ENCODE measurements around the gene STXBP6. TPM values are rescaled to one million over a fixed set of nuclear protein-coding genes. Genes with fewer than 3 reads are reported as not detected.
"Not testable (repeated sequence)": the region's sequence is repeated elsewhere in the genome, so short reads cannot be mapped to it uniquely, and the experiment has no call there.

STXBP6 gene
- total RNA-seq, 1 donor from 2014 or later, result not detected

DNA sequence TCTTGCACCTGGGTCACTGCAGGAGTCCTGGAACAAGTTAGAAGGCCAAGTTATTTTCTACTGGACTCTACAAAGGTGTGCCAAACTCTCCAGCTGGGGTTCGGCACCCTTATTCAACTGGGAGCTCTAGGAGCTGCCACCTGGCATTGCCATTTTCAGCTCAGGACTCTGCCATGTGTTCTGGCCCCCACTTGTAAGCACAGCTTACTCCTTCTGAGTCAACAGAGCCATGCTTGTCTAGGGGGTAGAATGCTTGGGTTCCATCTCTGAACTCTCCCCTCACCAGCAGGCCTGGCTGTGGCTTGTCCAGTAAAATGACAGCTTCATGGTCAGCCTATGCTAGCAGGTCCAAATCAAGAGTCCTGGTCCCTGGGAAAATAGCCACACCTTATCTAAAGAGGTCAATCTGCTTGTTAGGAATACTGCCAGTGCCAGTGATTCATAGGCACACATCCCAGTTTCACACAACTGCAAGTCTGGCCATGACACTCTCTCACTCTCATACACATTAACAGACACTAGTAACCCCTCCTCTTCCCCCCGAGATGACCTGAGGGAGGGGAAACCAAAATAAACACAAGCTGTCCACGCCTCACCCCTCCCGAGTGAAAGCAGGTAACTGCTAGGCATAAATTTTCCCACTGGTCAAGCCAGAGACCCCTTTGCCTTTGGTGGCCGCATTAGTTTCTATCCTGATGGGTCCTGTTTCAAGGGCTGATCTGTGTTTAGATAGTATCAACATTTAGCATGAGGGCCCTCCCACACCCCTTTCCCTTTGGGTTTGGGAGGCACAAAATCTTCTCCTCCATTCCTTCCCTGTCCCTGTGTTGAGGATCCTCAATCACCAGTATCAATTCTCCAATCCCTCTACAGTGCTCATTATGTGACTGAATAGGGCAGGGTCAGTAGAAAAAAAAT is 233.7 kb downstream of the STXBP6 start:
- no peak overlapping the region for H3K27ac Mint-ChIP-seq
- no peaks in the 10 kb centered on the region for H3K36me3 Mint-ChIP-seq (ENCODE audit: low read depth)

DNA sequence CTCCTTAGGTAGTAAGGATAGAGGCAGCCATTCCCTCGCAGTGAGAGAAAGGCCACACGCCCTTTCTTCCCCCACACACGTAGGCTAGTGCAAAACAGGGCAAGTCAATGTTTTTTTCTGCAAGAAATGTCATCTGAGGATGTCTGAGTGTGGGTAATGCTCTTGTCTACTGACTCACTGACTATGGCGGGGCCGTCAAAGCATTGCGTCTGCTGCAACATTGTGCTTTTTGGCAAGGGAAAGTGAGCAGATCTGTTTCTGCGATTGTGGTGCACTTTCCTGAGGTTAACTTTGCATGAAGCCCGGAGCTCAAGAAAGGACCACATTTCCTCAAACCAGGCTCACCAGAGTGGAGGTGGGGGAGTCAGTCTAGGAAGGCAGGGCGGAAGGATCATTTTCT is 234.4 kb downstream of the STXBP6 start:
- H3K4me3 Mint-ChIP-seq, result no peak overlapping the region
- H3K36me3 Mint-ChIP-seq (ENCODE audit: low read depth), result no peaks in the 10 kb centered on the region
- no peak for DNase-seq
- H3K27ac Mint-ChIP-seq, result no peak overlapping the region
- H3K27me3 Mint-ChIP-seq, result peaks cover 2% of the 10 kb centered on the region
- H3K4me1 Mint-ChIP-seq, result no peaks in the 10 kb centered on the region
- intact Hi-C loops (cut with micrococcal nuclease), result no loop called here
- H3K9me3 Mint-ChIP-seq, result no peaks in the 10 kb centered on the region

More for the DNA sequence above, 233.7 kb downstream of the STXBP6 start:
- no peaks in the 10 kb centered on the region for H3K9me3 Mint-ChIP-seq
- no peak overlapping the region for H3K4me3 Mint-ChIP-seq
- H3K27me3 Mint-ChIP-seq, result no peaks in the 10 kb centered on the region
- intact Hi-C loops (cut with micrococcal nuclease), result no loop called here
- DNase-seq, result no peak
- no peaks in the 10 kb centered on the region for H3K4me1 Mint-ChIP-seq

DNA sequence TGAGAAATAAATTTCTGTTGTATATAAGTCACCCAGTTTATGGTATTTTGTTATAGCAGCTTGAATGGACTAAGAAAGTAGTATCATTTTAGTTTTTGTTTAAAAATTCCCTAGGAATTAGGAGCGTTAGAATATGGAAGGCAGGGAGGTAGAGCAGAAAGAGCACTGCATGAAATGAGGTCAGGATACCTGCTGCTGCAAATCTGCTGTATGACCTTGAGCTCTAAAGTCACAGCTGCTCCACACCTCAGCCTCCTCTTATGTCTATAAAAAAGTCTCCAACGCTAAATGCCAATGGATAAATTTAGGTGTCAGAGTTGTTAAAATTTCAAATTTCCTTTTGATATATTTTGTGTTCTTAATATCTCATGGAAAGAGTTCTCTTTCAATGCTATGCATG is 235.0 kb downstream of the STXBP6 start:
- no peak overlapping the region for H3K27ac Mint-ChIP-seq
- no peaks in the 10 kb centered on the region for H3K36me3 Mint-ChIP-seq (ENCODE audit: low read depth)
- no peak for DNase-seq
- H3K9me3 Mint-ChIP-seq, result no peaks in the 10 kb centered on the region
- no peaks in the 10 kb centered on the region for H3K4me1 Mint-ChIP-seq
- no peak overlapping the region for H3K4me3 Mint-ChIP-seq
- H3K27me3 Mint-ChIP-seq, result peaks cover 5% of the 10 kb centered on the region
- intact Hi-C loops (cut with micrococcal nuclease), result no loop called here

DNA sequence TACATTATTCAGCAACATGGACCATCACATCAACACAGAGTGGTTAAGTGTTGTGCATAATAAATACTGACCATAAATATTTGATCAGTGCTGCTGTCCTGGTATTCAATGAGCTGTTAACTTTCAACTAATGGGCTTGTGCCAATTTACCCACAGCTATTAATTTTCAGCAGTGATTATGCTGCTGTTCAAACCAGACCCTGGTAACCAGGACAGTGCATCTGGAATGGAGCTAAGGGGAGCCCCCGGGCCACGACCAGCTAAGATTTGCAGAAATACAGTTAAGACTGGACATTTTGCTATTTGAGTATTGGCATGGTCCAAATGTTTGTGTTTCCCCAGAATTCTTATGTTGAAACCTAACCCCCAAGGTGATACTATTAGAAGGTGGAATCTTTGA is 235.6 kb downstream of the STXBP6 start:
- intact Hi-C loops (cut with micrococcal nuclease), result no loop called here
- Mint-ChIP-seq H3K9me3 (no peaks in the 10 kb centered on the region), H3K27me3 (peaks cover 5% of the 10 kb centered on the region), H3K36me3 (ENCODE audit: low read depth) (no peaks in the 10 kb centered on the region), H3K4me3 (no peak overlapping the region), H3K27ac (no peak overlapping the region), H3K4me1 (no peaks in the 10 kb centered on the region)
- DNase-seq, result no peak

DNA sequence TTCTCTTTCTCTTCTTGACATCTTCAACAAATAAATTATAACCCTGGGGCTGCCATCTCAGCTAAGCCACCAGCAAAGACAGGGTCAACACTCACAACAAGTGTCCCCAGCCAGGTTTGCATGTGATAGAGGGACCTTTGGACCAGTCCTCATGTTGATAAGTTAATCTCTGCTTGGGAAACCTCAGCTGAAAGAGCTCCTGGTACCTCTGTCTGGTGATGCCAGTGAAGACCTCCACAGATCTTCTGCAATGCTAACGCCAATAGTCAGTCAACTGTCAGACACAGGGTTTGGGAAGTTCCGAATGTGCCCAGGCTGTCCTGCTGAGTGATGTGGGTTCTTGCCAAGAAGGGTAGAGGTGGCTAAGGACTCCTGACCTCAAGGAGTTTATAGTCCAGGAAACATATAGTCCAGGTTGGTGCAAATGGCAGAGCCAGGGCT is 236.1 kb downstream of the STXBP6 start:
- H3K4me1 Mint-ChIP-seq, result no peaks in the 10 kb centered on the region
- DNase-seq, result no peak
- H3K36me3 Mint-ChIP-seq (ENCODE audit: low read depth), result no peaks in the 10 kb centered on the region
- H3K4me3 Mint-ChIP-seq, result no peak overlapping the region
- H3K27me3 Mint-ChIP-seq, result peaks cover 5% of the 10 kb centered on the region
- intact Hi-C loops (cut with micrococcal nuclease), result no loop called here
- no peaks in the 10 kb centered on the region for H3K9me3 Mint-ChIP-seq
- H3K27ac Mint-ChIP-seq, result no peak overlapping the region

DNA sequence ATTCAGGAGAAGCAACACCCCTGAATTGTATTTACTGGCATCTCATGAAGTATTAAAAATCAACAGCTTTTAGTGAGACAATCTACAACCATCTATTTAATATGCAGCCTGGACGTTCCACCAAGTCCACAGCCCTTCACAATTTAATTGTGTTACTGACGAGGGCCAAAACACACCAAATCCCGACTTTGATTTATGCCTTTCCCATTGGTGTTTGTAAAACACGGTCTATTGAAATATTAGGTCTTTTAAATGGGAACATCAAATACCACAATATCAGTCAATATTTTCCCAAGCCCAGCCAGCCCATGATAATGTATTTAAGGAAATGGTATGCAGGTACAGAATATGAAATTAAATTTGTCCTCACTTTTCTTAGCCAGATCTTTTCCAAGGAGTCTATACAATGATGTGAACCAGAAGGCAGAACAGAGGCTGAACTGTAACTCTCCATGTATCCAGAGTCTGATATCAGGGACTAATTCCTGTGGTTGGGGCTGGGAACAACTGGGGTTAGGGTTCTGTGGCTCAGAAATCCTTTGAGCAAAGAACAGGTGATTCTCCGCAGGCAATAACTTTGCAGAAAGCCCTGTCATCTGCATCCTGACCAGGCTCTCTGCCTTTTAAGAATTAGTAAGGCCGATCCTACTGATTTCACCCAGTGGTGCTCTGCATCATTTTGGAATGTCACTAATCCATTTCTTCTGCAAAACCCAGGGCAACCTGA is 236.7 kb downstream of the STXBP6 start:
- intact Hi-C loops (cut with micrococcal nuclease), result no loop called here
- H3K36me3 Mint-ChIP-seq (ENCODE audit: low read depth), result no peaks in the 10 kb centered on the region
- peaks cover 5% of the 10 kb centered on the region for H3K27me3 Mint-ChIP-seq
- no peaks in the 10 kb centered on the region for H3K4me1 Mint-ChIP-seq
- no peaks in the 10 kb centered on the region for H3K9me3 Mint-ChIP-seq
- DNase-seq, result no peak
- H3K27ac Mint-ChIP-seq, result no peak overlapping the region
- no peak overlapping the region for H3K4me3 Mint-ChIP-seq

DNA sequence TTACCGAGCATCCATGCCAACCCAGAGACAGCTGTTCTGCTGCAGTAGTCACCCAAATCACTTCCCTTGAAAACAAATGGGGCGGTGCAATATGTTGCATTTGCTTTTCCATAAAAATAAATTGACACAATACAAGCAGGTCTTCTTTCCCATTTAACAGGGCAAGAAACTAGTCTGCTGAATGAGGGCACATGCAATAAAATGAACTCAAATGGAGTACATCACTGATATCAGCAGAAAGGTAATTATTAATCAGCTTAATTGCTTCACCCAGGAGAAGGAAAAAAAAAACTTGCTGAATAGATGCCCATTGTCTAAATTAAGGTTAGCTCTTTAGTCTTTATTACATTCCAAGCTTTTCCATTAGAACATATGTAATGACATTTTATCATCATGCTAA is 240.8 kb downstream of the STXBP6 start:
- H3K4me1 Mint-ChIP-seq, result no peaks in the 10 kb centered on the region
- no peak for DNase-seq
- H3K27me3 Mint-ChIP-seq, result peaks cover 8% of the 10 kb centered on the region
- intact Hi-C loops (cut with micrococcal nuclease), result loop anchor here (5.0 kb wide), 1 partner anchor 343 kb away; no protein-coding TSS in a partner anchor
- no peak overlapping the region for H3K4me3 Mint-ChIP-seq
- no peak overlapping the region for H3K27ac Mint-ChIP-seq
- no peaks in the 10 kb centered on the region for H3K9me3 Mint-ChIP-seq
- H3K36me3 Mint-ChIP-seq (ENCODE audit: low read depth), result no peaks in the 10 kb centered on the region

DNA sequence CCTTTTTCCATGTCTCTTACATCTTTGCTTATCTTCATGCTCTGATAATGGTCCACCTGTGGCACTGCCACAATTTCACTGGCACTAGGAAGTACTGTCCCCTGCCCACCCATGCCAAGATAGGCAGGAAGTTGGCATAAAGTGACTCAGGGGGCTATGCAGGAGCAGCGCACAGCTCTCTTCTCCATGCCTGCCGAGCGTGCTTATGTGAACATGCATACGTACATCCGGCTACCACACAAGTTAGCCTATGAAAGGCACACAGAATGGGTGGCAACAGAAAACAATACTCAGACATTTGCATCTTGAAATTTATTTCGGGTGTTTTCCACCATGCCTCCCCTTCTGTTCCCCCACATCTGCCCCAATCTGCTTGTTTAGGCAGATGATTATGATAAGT is 241.5 kb downstream of the STXBP6 start:
- H3K4me3 Mint-ChIP-seq, result no peak overlapping the region
- H3K4me1 Mint-ChIP-seq, result no peaks in the 10 kb centered on the region
- DNase-seq, result no peak
- no peaks in the 10 kb centered on the region for H3K36me3 Mint-ChIP-seq (ENCODE audit: low read depth)
- H3K27ac Mint-ChIP-seq, result no peak overlapping the region
- H3K27me3 Mint-ChIP-seq, result peaks cover 8% of the 10 kb centered on the region
- no peaks in the 10 kb centered on the region for H3K9me3 Mint-ChIP-seq
- intact Hi-C loops (cut with micrococcal nuclease), result loop anchor here (5.0 kb wide), 1 partner anchor 344 kb away; no protein-coding TSS in a partner anchor

DNA sequence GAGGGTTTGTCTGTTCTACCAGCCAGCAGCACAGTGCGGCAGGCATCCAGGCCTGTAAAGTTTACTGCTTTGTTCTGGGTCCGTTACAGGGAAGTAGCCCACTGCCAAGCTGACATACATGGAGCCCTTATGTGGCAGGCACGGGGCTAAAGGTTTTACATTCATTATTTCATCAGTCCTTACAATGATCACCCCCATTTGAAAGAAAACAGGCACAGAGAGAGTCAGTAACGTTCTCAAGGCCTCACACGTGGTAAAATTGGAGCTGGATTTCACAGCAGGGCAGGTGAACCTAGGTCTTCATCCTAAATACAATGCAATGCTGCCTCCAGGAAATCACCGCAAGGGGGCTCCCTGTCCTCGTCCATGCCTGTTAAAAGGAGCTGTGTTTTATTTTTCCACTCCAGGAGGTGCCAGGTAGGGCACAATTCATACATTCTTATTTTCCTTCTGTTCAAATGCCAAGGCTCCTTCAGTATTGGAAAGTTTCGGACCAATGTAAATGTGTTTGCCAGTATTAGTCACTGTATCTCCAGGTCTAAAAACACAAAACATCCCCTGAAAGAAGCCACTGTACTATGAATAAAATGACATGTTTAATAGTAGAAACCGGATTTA is 243.8 kb downstream of the STXBP6 start:
- Mint-ChIP-seq H3K27me3 (peaks cover 8% of the 10 kb centered on the region), H3K4me3 (no peak overlapping the region), H3K36me3 (ENCODE audit: low read depth) (no peaks in the 10 kb centered on the region), H3K27ac (no peak overlapping the region), H3K4me1 (no peaks in the 10 kb centered on the region), H3K9me3 (no peaks in the 10 kb centered on the region)
- intact Hi-C loops (cut with micrococcal nuclease), result loop anchor here (2.0 to 5.0 kb wide), 2 partner anchors 327 to 346 kb away; no protein-coding TSS in a partner anchor
- peak; percentile 78 for DNase-seq

DNA sequence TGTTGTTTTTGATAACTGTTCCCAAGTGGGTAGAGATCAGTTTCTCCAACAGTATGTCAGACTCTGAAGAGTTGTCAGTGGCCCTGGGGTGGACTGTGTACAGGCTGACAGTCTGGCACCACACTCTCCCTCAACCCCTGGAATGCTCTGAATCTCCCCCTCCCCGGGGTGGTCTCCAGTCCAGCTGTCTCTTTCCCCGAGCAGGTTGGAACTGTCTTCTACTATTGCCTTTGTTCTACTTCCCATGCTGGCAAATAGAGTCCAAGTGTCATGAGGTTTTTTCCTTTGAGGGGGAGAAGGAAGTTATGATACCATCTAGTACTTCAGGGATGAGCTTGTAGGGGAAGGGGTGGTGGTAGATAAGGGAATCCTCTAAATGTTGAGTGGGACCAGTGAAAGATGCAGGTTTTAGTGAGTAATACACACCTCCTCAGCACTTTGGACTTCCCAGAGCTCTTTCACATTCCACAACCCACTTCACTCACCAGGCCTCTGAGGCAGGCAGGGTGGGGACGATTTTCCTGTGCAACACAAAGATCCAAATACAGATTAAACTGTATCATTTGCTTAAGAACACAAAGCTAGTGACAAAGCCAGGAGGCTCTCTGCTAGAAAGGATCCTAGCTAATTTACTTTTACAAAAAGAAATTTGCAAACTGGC is 245.3 kb downstream of the STXBP6 start:
- DNase-seq, result no peak
- intact Hi-C loops (cut with micrococcal nuclease), result loop anchor here (5.0 kb wide), 1 partner anchor 348 kb away; no protein-coding TSS in a partner anchor
- H3K36me3 Mint-ChIP-seq (ENCODE audit: low read depth), result no peaks in the 10 kb centered on the region
- H3K27ac Mint-ChIP-seq, result no peak overlapping the region
- no peak overlapping the region for H3K4me3 Mint-ChIP-seq
- H3K27me3 Mint-ChIP-seq, result peaks cover 5% of the 10 kb centered on the region
- H3K9me3 Mint-ChIP-seq, result no peaks in the 10 kb centered on the region
- H3K4me1 Mint-ChIP-seq, result no peaks in the 10 kb centered on the region

DNA sequence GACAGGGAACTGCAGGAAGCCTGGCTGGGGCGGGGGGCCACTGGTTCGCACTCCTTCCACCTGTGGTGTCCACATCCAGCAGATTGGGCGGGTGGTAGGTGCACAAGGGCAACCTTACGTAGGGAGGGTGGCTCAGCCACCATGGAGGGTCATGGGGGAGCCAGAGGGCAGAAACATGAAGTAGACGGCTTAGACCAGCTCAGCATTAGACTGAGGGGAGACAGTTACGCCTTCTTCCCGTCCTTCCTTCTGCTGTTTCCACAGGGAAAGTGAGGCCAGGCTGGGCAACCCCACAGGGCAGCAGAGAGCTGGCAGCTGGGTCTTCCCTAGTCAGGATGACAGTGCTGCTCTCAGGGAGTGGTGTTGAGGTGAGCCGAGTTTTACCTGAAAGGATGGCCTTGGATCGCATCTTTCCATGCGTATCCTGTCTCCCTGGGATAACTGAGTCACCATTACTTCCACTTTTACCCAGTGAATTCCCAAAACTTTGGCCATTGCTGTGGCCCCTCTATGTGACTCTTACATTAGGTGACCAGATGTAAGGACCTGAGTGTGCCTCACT is 245.9 kb downstream of the STXBP6 start:
- Mint-ChIP-seq H3K27ac (no peak overlapping the region), H3K36me3 (ENCODE audit: low read depth) (no peaks in the 10 kb centered on the region), H3K4me1 (no peaks in the 10 kb centered on the region), H3K9me3 (no peaks in the 10 kb centered on the region), H3K27me3 (peaks cover 5% of the 10 kb centered on the region), H3K4me3 (no peak overlapping the region)
- intact Hi-C loops (cut with micrococcal nuclease), result no loop called here
- no peak for DNase-seq

DNA sequence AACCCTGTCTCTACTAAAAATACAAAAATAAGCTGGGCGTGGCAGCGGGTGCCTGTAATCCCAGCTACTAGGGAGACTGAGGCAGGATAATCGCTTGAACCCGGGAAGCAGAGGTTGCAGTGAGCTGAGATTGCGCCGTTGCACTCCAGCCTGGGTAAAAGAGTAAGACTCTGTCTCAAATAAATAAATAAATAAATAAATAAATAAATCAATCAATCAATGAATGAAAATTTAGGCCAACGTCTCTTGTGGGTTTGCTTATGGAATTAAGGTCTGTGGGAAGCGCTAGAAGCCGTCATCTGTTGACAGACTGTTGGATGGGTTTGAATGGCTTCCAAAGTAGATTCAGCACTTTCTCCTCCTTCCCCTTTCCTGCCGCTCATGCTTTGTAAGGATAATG is 246.5 kb downstream of the STXBP6 start:
- H3K27me3 Mint-ChIP-seq; H3K4me1 Mint-ChIP-seq; H3K9me3 Mint-ChIP-seq; intact Hi-C loops (cut with micrococcal nuclease); H3K27ac Mint-ChIP-seq; H3K36me3 Mint-ChIP-seq (ENCODE audit: low read depth); DNase-seq; H3K4me3 Mint-ChIP-seq: not testable (repeated sequence)

DNA sequence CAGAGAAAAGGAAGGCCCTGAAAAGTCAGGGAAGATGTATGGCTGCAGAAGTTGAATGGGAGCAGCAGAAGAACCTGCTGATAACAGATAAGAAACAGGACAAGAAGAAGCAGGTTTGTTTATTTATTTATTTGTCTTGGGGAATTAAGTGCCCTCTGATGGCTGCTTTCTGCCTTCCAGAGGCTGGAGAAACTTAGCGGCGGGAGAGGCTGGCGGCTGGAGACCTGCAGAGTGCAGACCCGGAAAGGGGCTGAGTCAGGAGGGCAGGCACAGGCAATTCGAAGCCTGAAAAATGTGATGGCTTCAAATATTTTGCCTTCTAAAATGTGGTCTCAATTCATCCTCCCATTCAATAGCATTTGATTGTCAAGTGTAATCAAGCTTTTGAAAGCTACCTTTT is 247.7 kb downstream of the STXBP6 start:
- Mint-ChIP-seq H3K9me3 (no peaks in the 10 kb centered on the region), H3K4me1 (peaks cover 2% of the 10 kb centered on the region), H3K27ac (no peak overlapping the region), H3K36me3 (ENCODE audit: low read depth) (no peaks in the 10 kb centered on the region), H3K4me3 (no peak overlapping the region), H3K27me3 (peaks cover 5% of the 10 kb centered on the region)
- DNase-seq, result no peak
- intact Hi-C loops (cut with micrococcal nuclease), result no loop called here

Measured in activated CD4-positive, alpha-beta T cell treated with anti-CD3 and anti-CD28 coated beads, Interleukin-2, amount 10 ng/mL, durations not matched to agents 24 days and 14 days (primary cell).